WERI-Rb-1 (cell line): ENCODE measurements around the gene CHKA.

Experiments used
- DNase-seq: peaks from one replicate; pipeline ENCODE4 v3.0.0-alpha.2; 2020
- H3K27ac ChIP-seq: fragments of 250-450 bp; sonication (Bioruptor Pico); 2 replicates; pipeline ENCODE4 v1.5.1; 2020; ENCODE audit warnings: mild to moderate bottlenecking, moderate library complexity
- H3K27me3 ChIP-seq: fragments of 250-450 bp; sonication (Bioruptor Pico); 2 replicates; pipeline ENCODE4 v1.5.1; 2021; ENCODE audit warnings: mild to moderate bottlenecking, low read depth, moderate library complexity; ENCODE audit not compliant: insufficient read depth, severe bottlenecking
- H3K36me3 ChIP-seq: fragments of 250-450 bp; sonication (Bioruptor Pico); 2 replicates; pipeline ENCODE4 v1.5.1; 2020; ENCODE audit warnings: mild to moderate bottlenecking, moderate library complexity
- H3K4me3 ChIP-seq: 2 replicates; pipeline ENCODE4 v1.5.1; 2011; ENCODE audit warnings: low read depth, mild to moderate bottlenecking, control low read depth, low read length
- H3K9me3 ChIP-seq: fragments of 250-450 bp; sonication (Bioruptor Pico); 2 replicates; pipeline ENCODE4 v1.5.1; 2021; ENCODE audit warnings: mild to moderate bottlenecking, moderate library complexity; ENCODE audit not compliant: severe bottlenecking
- TF ChIP-seq, protein P1 (sequence below): IDR thresholded peaks from 2 replicates; pipeline ENCODE4 v1.5.1; 2011; ENCODE audit warnings: low read depth, mild to moderate bottlenecking, control low read depth, inconsistent platforms, low read length

CHKA gene

DNA sequence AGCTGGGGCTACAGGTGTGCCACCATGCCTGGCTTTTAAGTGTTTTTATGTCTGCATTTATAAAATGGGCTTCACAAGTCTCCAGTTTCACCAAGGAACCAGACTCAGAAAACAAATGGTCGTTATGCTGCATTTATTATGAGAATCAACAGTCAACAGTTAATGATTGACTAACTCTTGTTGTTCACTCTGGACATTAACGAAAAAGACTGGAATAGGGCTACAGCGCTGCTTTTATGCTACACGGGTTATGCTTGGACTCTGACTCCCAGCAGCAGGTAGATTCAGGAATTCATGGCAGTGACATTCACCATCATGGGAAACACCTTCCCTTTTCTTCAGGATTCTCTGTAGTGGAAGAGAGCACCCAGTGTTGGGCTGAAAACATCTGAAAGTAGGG, 44.4 kb upstream of the CHKA start:
- Histone ChIP-seq H3K4me3 (no peak overlapping the region), H3K27me3 (no peaks in the 10 kb centered on the region), H3K9me3 (no peaks in the 10 kb centered on the region), H3K36me3 (peaks cover 46% of the 10 kb centered on the region), H3K27ac (no peak overlapping the region)
- TF ChIP-seq, protein P1, sequence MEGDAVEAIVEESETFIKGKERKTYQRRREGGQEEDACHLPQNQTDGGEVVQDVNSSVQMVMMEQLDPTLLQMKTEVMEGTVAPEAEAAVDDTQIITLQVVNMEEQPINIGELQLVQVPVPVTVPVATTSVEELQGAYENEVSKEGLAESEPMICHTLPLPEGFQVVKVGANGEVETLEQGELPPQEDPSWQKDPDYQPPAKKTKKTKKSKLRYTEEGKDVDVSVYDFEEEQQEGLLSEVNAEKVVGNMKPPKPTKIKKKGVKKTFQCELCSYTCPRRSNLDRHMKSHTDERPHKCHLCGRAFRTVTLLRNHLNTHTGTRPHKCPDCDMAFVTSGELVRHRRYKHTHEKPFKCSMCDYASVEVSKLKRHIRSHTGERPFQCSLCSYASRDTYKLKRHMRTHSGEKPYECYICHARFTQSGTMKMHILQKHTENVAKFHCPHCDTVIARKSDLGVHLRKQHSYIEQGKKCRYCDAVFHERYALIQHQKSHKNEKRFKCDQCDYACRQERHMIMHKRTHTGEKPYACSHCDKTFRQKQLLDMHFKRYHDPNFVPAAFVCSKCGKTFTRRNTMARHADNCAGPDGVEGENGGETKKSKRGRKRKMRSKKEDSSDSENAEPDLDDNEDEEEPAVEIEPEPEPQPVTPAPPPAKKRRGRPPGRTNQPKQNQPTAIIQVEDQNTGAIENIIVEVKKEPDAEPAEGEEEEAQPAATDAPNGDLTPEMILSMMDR = no peak
- DNase-seq = no peak

DNA sequence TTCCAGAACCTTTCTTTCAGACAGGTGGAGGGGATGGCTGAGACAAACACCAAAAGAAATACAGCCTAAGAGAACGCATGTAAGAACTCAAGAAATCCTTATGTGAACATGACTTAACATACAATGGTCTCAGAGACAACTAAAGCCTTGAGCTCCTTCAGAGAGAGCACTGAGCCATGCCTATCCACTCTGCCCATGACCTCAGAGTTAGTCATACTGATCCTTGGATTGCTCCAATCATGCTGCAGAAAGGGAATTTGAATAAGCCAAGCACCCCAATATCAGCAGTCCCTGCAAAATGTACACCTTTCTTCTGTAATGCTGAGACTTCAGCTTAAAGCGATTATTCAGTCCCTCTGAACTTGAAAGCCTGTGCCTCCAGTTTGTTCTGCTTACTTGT, 43.2 kb upstream of the CHKA start:
- H3K9me3 ChIP-seq = no peaks in the 10 kb centered on the region
- H3K27ac ChIP-seq = no peak overlapping the region
- TF ChIP-seq, protein P1 = no peak
- H3K36me3 ChIP-seq = peaks cover 34% of the 10 kb centered on the region
- no peak overlapping the region for H3K4me3 ChIP-seq
- no peak for DNase-seq
- H3K27me3 ChIP-seq = no peaks in the 10 kb centered on the region

DNA sequence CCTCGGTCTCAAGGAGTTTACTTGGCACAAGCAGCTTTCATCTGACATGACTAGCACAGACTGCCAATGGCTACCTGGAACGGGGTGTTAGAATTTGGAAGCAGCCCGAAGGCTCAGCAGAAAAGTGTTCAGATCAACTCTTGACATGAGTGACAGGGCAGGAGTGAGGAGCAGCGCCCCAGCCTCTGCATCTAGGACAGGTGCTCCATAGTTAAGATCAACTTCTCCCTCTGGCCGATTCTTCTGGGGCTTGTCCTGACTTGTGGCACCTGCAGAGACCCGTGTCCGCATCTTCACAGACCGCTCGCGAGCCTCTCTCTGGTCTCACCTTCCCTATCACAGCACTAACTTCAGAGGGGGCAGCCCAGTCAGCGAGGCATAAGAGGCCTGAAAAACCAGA, 42.5 kb upstream of the CHKA start:
- H3K27ac ChIP-seq = no peak overlapping the region
- H3K4me3 ChIP-seq = no peak overlapping the region
- H3K36me3 ChIP-seq = peaks cover 28% of the 10 kb centered on the region
- H3K27me3 ChIP-seq = no peaks in the 10 kb centered on the region
- H3K9me3 ChIP-seq = no peaks in the 10 kb centered on the region
- DNase-seq = no peak
- TF ChIP-seq, protein P1 = no peak

DNA sequence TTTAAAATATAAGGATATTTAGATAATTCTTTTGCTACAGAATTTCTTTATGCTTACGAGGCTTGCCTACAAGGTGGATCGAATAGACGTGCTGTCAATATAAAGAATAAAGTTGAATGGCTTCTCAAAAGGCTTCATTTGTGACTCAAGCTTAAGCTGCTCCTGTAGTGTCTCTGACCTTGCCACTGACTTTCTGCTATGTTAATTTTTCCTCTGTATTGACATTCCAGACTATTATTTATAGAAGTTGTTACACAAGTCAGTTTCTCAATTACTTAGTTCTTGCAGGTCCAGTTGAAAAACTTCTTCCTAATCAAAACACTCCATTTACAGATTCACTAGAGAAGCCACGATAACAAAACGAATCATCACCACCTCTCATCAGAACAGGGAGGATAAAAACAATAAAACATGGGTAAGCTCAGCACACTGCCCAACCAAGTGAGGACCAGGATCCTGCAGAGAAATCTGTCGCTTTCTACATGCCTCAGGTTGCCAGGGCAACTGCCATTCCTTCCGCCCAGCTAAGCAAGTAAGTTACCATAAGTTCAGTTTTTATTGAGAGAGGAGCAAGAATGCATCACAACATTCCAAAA, 39.0 kb upstream of the CHKA start:
- TF ChIP-seq, protein P1 = no peak
- H3K4me3 ChIP-seq = no peak overlapping the region
- H3K27ac ChIP-seq = no peak overlapping the region
- no peaks in the 10 kb centered on the region for H3K27me3 ChIP-seq
- peaks cover 19% of the 10 kb centered on the region for H3K36me3 ChIP-seq
- no peaks in the 10 kb centered on the region for H3K9me3 ChIP-seq
- no peak for DNase-seq

DNA sequence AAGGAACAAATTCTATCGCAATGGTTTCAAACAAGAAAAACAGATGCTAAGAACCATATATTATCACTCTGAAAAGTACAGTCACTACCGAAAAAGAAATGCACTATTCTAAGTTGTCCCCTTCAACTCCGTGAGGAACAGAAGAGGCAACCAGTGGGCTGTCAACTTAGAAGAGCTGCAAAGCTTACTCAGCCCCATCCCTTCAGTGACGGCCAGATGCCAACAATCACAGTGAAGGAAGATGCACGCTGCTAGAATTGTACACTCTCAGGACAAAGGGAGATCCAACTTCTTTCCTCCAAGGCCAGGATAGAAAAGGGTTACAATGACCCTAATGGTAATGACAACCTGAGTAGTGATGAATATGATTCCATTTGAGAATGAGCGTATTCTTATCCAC, 38.5 kb upstream of the CHKA start:
- Histone ChIP-seq H3K4me3 (no peak overlapping the region), H3K27ac (no peak overlapping the region), H3K27me3 (no peaks in the 10 kb centered on the region), H3K9me3 (no peaks in the 10 kb centered on the region), H3K36me3 (peaks cover 19% of the 10 kb centered on the region)
- no peak for DNase-seq
- TF ChIP-seq, protein P1 = no peak

DNA sequence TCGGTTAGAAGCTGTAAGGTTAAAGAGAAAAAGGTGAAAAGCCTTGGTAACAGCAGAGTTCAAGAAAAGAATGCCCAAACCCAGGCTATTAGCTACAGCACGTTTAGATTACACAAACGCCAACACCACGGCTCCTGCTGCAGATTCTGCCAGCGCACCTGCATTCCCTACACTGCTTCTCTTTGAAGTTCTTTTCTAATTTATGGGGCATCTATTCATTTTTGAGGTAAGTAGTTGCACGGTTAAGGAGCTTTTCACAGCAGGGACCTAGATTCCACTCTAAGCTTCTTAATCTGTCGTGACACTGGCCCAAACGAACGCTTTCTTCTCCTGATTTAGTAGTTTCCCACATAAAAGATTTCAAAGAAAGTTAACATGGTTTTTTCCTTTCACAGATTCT, 38.0 kb upstream of the CHKA start:
- no peak overlapping the region for H3K27ac ChIP-seq
- peak; percentile 17 for DNase-seq
- peaks cover 16% of the 10 kb centered on the region for H3K36me3 ChIP-seq
- H3K9me3 ChIP-seq = no peaks in the 10 kb centered on the region
- no peak overlapping the region for H3K4me3 ChIP-seq
- H3K27me3 ChIP-seq = no peaks in the 10 kb centered on the region
- TF ChIP-seq, protein P1 = no peak
